PC-3 (cell line): Measurements from ENCODE around the gene HOXB2. TPM values are rescaled to one million over a fixed set of nuclear protein-coding genes. Genes with fewer than 3 reads are reported as not detected.

Experiments
- ATAC-seq: fragments of 200-7000 bp; cut with Tn5 transposase; 2 replicates; pipeline ENCODE4 v1.9.1; 2020; ENCODE audit warnings: mild to moderate bottlenecking, moderate library complexity
- BruUV-seq: library from RNA; stranded (reverse); fragments of 400-500 nt; replicated peaks from 2 replicates; lab custom pipeline; 2021; lab: Mats Ljungman, UMichigan
- CTCF ChIA-PET: fragments of 300-600 bp; sonication (Branson Sonifier 250); formaldehyde crosslinking; loops from one replicate; lab custom pipeline; 2022; ENCODE audit warnings: antibody characterized with exemption; lab: Charles Lee
- POLR2A ChIA-PET: fragments of 300-600 bp; sonication (Branson Sonifier 250); formaldehyde crosslinking; loops from one replicate; lab custom pipeline; 2022; ENCODE audit warnings: antibody characterized with exemption; ENCODE audit not compliant: unreplicated experiment; lab: Charles Lee
- DNase-seq: peaks from one replicate; pipeline ENCODE4 v3.0.0-alpha.2; 2015
- H2AFZ ChIP-seq: fragments of 300-600 bp; sonication (generic); 2 replicates; pipeline ENCODE4 v1.6.0; 2016; ENCODE audit warnings: antibody characterized with exemption, low read length
- H3F3A ChIP-seq: fragments of 300-600 bp; sonication (generic); one replicate; pipeline ENCODE4 v1.6.0; 2017; ENCODE audit warnings: antibody characterized with exemption, low read length, control low read depth, mild to moderate bottlenecking; ENCODE audit not compliant: unreplicated experiment
- H3K27ac ChIP-seq: fragments of 300-600 bp; sonication (generic); 2 replicates; pipeline ENCODE4 v1.5.1; 2016; ENCODE audit warnings: mild to moderate bottlenecking, low read length
- H3K27me3 ChIP-seq: fragments of 300-600 bp; sonication (generic); 2 replicates; pipeline ENCODE4 v1.6.1; 2016; ENCODE audit warnings: low read length, mixed read lengths
- H3K36me3 ChIP-seq: fragments of 300-600 bp; sonication (generic); 2 replicates; pipeline ENCODE4 v1.6.1; 2016; ENCODE audit warnings: low read depth, mixed run types, low read length, mixed read lengths
- H3K4me1 ChIP-seq: fragments of 300-600 bp; sonication (generic); 2 replicates; pipeline ENCODE4 v1.5.1; 2016; ENCODE audit warnings: low read length; ENCODE audit not compliant: insufficient read depth
- H3K4me2 ChIP-seq: fragments of 300-600 bp; sonication (generic); 2 replicates; pipeline ENCODE4 v1.6.0; 2016; ENCODE audit warnings: low read length
- H3K4me3 ChIP-seq: fragments of 300-600 bp; sonication (generic); 2 replicates; pipeline ENCODE4 v1.5.1; 2016; ENCODE audit warnings: mild to moderate bottlenecking, low read length, mixed read lengths
- H3K79me2 ChIP-seq: fragments of 300-600 bp; sonication (generic); 2 replicates; pipeline ENCODE4 v1.6.1; 2017; ENCODE audit warnings: low read length, mixed read lengths
- H3K9ac ChIP-seq: fragments of 300-600 bp; sonication (generic); 2 replicates; pipeline ENCODE4 v1.6.0; 2016; ENCODE audit warnings: mild to moderate bottlenecking, low read length
- H3K9me2 ChIP-seq: fragments of 300-600 bp; sonication (generic); replicated peaks from 2 replicates; pipeline ENCODE4 v1.6.1; 2016; ENCODE audit warnings: mixed run types, low read length, mixed read lengths
- H3K9me3 ChIP-seq: fragments of 300-600 bp; sonication (generic); 2 replicates; pipeline ENCODE4 v1.6.1; 2016; ENCODE audit warnings: low read length, mixed read lengths
- H4K20me1 ChIP-seq: fragments of 300-600 bp; sonication (generic); 2 replicates; pipeline ENCODE4 v1.6.1; 2016; ENCODE audit warnings: low read length, mixed read lengths
- CTCF ChIP-seq: fragments of 300-600 bp; sonication (generic); conservative IDR thresholded peaks from 2 replicates; pipeline ENCODE4 v1.5.1; 2017; ENCODE audit warnings: antibody characterized with exemption, low read depth, mild to moderate bottlenecking, low read length
- EZH2 ChIP-seq: fragments of 300-600 bp; sonication (generic); IDR thresholded peaks from one replicate; pipeline ENCODE4 v1.6.1; 2017; ENCODE audit warnings: antibody characterized with exemption, mild to moderate bottlenecking, low read length; ENCODE audit not compliant: unreplicated experiment
- EZH2phosphoT487 ChIP-seq: fragments of 300-600 bp; sonication (generic); IDR thresholded peaks from 2 replicates; pipeline ENCODE4 v1.6.1; 2018; ENCODE audit warnings: mild to moderate bottlenecking, antibody characterized with exemption, low read length, borderline replicate concordance
- intact Hi-C: fragments of 100-400 bp; cut with micrococcal nuclease; formaldehyde crosslinking; loops from 2 replicates; pipeline ENCODE4 v1.9.0; 2023
- total RNA-seq: library from RNA; depleted of rRNA; stranded (reverse); fragments of >200 nt; gene quantifications from 2 replicates; pipeline ENCODE4 v1.2.3, GENCODE V29; 2014

HOXB2 gene
- total RNA-seq, 1 experiment from 2014 or later = 1.1 TPM

DNA sequence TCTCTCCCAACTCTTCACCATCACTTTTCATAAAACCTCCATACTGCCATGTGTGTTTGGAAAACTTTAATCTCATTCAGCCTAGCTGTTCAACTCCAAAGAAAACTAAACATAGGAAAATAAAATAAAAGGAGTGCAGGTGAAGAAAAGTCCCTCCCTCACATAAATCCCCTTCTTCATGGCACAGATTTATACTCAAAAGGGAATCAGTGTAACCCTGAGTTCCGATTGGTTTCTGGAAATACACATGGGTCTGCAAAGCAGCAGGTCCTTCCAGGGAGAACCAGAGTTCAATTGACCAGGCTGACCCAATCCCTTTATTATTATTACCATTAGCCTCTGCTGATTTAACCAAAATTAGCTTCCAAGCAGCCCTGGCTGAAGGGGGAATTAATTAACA is 8.9 kb upstream of the HOXB2 start:
- BruUV-seq = no TSS peak
- Histone ChIP-seq H3K4me2 (no peak overlapping the region), H4K20me1 (no peaks in the 10 kb centered on the region), H3K4me1 (peaks cover 25% of the 10 kb centered on the region), H3K9ac (no peak overlapping the region), H3F3A (no peaks in the 10 kb centered on the region), H3K27ac (no peak overlapping the region), H3K9me3 (no peaks in the 10 kb centered on the region), H2AFZ (no peak overlapping the region), H3K9me2 (no peaks in the 10 kb centered on the region), H3K27me3 (no peaks in the 10 kb centered on the region), H3K4me3 (no peak overlapping the region), H3K79me2 (no peaks in the 10 kb centered on the region; the same call in 1 of the 2 replicates), H3K36me3 (no peaks in the 10 kb centered on the region)
- no peak for ATAC-seq
- POLR2A ChIA-PET = no interaction called here
- no peak for DNase-seq
- TF ChIP-seq EZH2 (no peak), CTCF (no peak), EZH2phosphoT487 (no peak)
- CTCF ChIA-PET = no interaction called here
- intact Hi-C loops = no loop called here

- Histone ChIP-seq H3K9me3 (no peaks in the 10 kb centered on the region), H3K4me1 (peaks cover 25% of the 10 kb centered on the region), H3K36me3 (no peaks in the 10 kb centered on the region), H3K9me2 (no peaks in the 10 kb centered on the region), H3K9ac (no peak overlapping the region), H3F3A (no peaks in the 10 kb centered on the region), H3K4me2 (no peak overlapping the region), H2AFZ (no peak overlapping the region), H4K20me1 (no peaks in the 10 kb centered on the region), H3K27me3 (no peaks in the 10 kb centered on the region), H3K79me2 (no peaks in the 10 kb centered on the region; the same call in 1 of the 2 replicates), H3K4me3 (no peak overlapping the region), H3K27ac (no peak overlapping the region)
- ATAC-seq (no peak), DNase-seq (no peak)
- CTCF ChIA-PET = no interaction called here
- POLR2A ChIA-PET = no interaction called here
- no TSS peak for BruUV-seq
- intact Hi-C loops = no loop called here
- no peak for TF ChIP-seq CTCF
- no peak for TF ChIP-seq EZH2
- no peak for TF ChIP-seq EZH2phosphoT487
Observed at GRCh38 chr17:48553190-48553547, 8.3 kb upstream of the HOXB2 start.

- no peaks in the 10 kb centered on the region for H4K20me1 ChIP-seq
- no peaks in the 10 kb centered on the region for H3K9me2 ChIP-seq
- H3F3A ChIP-seq = no peaks in the 10 kb centered on the region
- peaks cover 25% of the 10 kb centered on the region for H3K4me1 ChIP-seq
- H2AFZ ChIP-seq = no peak overlapping the region
- H3K4me3 ChIP-seq = no peak overlapping the region
- H3K79me2 ChIP-seq = no peaks in the 10 kb centered on the region; the same call in 1 of the 2 replicates
- CTCF ChIA-PET = interaction anchor here (0.8 kb wide), 1 partner anchor 202 kb away, joined by 8 read pairs; no protein-coding TSS in a partner anchor
- intact Hi-C loops = no loop called here
- POLR2A ChIA-PET = no interaction called here
- H3K4me2 ChIP-seq = no peak overlapping the region
- H3K9ac ChIP-seq = no peak overlapping the region
- no peaks in the 10 kb centered on the region for H3K27me3 ChIP-seq
- H3K27ac ChIP-seq = no peak overlapping the region
- H3K9me3 ChIP-seq = no peaks in the 10 kb centered on the region
- no TSS peak for BruUV-seq
- H3K36me3 ChIP-seq = no peaks in the 10 kb centered on the region
- TF ChIP-seq EZH2 = no peak
- TF ChIP-seq CTCF = no peak
- TF ChIP-seq EZH2phosphoT487 = no peak
- ATAC-seq (no peak), DNase-seq (no peak)
Observed at GRCh38 chr17:48552466-48553189, 7.7 kb upstream of the HOXB2 start.
